ENCODE results near the gene MRPL24.
"Not testable (repeated sequence)": the region's sequence is repeated elsewhere in the genome, so short reads cannot be mapped to it uniquely, and the experiment has no call there.

The MRPL24 gene

DNA sequence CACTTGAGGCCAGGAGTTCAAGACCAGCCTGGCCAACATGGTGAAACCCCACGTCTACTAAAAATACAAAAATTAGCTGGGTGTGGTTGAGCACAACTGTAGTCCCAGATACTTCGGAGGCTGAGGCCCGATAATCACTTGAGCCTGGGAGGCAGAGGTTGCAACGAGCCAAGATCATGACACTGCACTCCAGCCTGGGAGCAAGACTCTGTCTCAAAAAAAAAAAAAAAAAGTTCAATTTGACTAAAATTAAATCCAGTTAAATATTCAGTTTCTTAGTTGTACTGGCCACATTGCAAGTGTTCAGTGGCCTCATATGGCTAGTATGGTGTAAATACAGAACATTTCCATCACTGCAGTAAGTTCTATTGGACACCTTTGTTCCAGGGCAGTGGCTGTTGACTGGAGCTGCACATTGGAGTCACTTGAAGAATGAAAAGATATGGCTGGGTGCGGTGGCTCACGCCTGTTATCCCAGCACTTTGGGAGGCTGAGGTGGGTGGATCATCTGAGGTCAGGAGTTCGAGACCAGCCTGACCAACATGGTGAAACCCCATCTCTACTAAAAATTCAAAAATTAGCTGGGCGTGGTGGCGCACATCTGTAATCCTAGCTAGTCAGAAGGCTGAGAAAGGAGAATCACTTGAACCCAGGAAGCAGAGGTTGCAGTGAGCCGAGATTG, 16.8 kb upstream of the MRPL24 start:
- not testable (repeated sequence) for DNase-seq

DNA sequence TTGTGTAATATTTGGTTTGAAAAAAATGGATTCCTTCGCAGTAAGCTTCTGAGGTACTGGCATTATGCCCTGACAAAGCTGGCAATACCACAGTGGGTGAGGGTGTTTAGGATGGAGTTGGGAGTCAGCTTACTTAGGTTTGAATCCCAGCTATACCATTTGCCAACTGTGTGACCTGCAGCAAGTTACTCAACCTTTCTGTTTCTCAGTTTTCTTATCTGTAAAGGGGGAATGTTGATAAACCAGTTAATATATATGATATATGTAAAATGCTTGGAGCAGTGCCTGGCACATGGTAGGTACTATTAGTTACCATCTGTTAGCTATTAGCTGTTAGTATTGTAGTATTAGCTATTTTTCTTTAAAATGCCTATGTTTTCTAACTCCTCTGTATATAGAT, 15.5 kb upstream of the MRPL24 start:
- no peak for DNase-seq

DNA sequence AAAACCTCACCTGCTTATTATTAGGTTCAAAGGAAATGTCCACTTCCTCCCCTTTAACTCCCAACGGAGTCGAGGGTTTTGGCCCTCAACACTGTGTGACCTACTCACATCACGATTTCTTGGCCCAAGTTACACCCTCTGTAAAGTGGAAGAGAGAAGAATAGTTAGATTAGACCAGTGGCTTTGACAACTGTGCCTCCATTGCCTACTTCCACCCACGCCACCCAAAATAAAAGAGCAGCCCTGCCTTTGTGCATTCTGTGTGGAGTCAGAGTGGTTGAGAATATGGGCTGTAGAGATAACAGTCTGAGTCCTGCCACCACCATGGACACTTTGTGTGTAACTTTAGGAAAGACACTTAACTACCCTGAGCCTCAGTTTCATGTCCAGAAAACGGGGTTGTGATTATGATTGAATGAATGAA, 14.7 kb upstream of the MRPL24 start:
- no peak for DNase-seq

DNA sequence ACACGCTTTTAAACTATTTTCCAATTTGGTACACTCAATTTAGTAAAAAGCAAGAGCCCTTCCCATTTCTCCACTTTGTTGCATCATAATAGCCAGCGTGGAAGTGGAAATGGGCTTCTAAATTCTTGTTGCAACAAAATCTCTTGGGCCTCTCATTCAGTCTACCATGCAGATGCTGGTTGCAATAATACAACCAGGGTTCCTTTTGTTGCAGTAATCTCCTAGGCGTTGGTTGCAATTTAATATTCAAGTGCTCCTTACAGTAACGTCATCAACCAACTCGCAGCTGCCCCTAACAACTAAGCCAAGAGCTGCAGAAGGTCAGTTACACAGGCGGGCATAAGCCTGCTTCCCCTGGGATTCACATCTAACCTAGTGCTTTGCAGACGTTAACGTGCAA, 13.3 kb upstream of the MRPL24 start:
- DNase-seq = peak; percentile 47

DNA sequence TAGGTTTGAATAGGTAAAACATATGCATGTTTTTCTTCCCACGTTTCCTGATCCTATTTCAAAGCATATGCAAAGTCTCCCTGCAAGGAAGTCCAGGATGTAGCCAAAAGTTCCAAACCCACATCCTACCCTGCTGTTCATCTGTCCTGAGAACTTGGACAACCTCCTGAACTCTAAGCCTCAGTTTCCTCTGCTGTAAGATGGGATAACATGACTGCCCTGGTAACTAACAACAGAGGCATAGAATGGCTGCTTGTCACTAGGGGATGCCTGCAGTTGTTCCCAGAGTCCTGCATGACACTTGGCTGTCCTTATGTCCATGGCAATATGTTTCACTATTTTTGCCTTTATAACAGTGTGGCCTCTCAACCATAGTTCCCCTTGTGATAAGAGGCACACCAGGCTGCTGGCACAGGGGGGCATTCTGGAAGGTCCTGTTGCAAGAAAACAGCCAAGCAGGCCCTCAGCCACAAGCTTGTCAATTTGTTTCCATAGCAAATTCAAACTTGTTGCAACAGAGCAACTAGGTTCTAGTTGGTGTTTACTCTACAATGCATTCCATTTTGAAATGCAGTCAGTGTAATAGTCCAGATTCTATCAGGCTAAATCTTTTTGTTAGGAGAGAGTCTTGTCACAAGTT, 12.1 kb upstream of the MRPL24 start:
- no peak for DNase-seq

DNA sequence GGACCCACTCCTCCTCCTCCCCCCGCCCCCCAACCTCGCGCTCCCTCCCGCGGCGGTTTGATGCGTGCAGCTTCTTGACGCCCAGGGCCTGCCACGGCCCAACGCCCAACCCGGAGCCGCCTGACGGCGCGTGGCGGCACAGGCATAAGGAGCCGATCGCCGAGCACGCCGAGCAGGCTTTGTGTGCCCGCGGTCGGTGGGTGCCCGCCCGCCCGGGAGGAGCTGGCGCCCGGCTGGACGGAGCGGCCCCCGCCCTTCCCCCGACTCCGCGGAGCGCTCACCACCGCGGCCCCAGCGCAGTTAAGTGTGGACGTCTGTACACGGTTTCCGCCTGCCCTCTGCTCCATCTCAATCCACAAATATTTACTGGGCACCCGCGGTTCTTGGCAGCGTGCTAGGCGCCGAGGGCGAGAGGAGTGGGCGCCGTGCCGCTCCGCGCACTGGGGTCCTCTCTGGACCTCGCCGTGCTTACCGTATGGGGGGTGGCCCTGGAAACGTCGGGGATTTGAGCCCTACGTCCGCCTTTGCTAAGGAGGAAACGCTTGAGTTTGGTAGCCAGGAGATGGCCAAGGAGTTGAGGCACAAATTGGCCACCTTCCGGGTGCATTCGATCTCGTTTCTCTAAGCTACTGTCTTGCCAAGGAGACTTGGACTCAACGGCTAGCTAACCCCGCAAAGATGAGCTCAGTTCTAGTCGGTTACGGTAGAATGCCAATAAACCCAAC, 11.0 kb upstream of the MRPL24 start:
- DNase-seq = peak; percentile 96

DNA sequence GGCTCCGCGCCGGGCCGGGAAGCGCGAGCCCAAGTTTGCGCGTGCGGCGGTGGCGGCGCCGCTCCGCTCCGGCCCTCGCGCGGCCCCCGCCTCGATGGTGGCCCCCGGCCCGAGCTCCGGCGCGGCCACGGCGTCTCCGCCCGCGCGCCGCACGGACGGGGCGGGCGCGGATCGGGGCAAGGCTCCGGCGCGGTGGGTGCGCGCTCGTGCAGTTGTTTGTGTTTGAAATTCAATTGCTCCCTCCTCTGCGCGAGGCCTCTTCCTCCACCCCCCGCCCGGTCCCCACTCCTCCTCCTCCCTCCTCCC, 10.5 kb upstream of the MRPL24 start, which contains the start of gene HDGF:
HDGF (minus strand) TSS at position 225 of the 306 bp plus-strand sequence. CDS start 246 bp downstream, outside the sequence.
- DNase-seq = no peak

DNA sequence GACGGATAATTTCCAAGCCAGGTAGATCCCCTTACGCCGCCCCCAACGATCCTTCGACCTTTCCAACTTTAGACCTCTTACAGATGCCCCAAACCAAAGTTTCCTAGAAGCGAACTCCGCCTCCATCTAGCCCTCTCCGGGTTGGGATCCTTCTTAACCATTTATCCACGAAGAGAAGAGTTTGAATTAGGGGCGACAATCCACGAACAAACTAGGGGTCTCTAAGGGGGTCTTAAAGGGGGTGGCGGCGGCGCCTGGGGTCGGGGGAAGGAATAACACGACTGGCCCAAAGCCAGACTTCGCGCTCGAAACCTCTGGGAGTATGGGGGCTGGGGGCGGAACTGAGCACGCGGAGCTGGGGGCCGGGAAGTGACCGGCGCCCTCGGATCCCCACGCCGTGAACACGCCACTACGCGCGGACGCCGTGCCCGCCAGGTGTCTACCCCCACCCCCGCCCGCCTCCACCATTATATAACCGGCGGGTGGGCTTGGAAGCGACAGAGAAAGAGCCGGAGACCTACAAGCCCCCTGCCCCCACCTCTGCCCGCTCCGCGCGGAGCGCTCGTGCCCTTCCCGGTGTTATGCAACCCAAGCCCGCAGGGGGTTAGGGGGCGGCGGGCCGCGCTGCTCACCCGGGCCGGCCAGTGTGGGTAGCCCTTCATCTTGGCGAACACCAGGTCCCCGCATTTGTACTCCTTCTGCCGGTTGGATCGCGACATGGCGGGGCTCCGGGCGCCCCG, 10.0 kb upstream of the MRPL24 start:
- DNase-seq = no peak

DNA sequence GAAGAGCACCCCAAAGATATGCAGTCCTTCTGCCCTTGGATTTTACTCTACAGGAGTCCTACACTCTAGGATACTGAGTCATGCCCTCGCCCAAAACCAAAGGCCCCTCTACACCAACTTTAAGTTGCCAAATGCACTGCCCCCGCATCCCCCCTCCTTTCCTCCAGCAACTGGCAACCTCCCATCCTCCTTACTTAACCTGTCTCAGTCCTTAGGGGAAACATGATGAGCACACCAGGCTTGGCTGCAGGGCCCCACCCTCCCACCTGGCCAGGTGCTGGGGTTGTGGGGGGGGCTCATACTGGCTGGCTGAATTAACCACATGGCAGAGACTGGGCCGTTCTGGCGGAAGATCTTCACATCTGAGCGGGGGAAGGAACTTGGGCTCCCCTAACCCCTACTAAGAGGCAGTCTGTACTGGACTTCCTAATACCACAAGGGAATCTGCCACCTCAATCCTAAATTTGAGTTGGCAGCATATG, 9.3 kb upstream of the MRPL24 start:
- no peak for DNase-seq

DNA sequence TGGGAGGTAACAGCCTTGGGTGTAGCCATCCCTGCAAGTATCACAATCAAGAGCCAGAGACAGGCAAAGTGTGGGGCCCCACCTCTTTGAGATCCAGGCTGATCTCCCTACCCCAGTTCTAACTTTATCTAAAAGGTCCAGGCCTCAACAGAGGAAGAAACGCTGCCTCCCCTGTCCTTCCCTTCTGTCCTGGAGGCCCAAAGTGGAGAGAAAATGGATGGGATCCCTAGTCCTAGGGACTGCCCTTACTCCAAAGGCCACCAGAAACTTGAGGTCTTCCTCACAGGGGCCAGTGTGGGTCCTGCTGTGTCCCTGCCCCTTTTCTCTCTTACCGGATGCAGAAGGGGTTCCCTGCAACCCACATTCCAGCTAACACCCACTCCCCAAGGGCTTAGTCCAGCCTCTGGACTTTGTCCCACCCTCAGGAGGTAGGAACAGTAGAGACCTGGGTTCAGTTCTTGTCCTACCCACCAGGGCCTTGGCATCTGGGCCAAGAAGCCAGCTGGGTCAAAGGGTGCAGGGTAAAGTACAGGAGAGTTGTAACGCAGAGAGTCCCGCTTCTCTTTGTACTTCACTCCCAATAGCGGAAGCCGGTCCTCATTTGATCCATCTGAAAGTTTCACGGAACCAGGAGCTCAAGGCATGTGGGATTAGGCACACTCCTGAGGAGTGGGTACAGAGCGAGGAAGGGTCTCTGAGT, 8.7 kb upstream of the MRPL24 start:
- DNase-seq = no peak

DNA sequence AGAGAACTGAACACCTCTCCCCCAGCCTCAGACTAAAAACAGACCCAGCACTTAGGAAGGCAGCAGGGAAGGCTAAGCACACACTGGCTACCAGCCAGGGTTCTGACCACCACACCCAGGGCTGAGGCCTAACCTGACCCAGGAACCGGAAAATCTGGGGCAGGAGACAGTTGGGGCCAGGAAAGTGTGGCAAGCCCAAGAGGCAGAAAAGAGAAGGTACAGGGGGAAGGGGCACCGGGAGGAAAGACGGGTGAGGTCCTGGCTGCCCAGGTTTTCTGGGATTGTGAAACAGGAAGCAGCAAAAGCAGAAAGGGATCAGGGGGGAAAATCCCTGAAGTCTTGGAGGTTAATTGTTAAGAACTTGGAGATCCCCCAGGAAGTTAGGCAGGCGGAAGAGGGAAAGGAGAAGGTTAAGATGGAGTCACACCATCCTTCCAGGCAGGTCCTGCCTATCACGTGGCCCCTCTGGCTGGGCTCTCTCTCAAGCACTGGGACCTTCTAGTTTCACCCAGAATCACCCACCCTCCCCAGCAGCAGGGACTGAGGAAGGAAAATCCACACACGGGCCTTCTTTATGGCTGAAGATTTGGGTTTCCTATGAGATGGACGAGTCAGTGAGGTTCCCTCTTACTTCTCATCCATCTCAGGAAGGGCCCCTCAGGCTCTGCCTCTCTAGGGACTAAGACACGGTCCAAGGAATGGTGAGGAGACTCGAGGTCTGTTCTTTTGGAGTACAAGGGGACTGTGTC, 8.0 kb upstream of the MRPL24 start:
- no peak for DNase-seq

DNA sequence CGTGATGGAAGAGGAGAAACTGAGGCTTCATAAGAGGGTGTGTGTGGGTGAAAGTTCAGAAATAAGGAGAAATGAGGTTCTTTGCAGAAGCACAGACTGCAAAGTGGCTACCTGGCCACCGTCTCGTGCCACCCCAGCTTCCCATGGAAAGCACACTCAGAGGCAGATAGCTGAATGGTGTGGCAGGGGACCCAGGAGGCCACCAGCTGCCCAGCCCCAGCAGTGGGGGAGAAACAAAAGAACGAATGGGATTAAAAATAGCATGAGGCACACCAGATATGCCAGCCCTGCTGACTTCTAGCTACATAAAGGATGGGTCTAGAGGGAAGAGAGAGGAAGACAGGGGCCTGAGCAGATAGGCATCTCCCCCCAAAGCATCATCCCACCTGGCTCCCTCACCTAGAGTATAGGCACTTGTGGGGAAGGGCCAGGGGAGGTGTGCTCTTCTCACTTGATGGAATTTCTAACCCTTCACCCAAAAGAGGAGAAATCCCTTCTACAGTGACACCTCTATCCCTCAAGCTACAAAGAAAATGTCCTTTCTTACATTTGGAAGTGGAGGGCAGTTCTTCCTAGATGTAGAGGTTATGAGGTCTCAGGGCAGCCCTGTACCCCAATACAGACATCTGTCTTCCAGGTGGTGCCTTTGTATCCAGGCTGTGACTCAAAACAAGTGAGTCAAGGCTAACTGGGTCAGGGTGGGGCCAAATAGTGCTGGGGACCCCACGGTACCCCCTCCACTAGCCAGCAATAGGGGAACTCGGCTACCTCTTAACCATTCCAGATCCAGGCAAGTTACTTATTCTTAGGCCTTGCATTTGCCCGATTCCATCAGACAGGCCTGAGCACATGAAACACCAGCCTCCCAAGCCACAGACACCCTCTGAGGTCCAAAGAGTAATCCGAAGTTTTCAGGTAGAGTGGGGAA, 7.1 kb upstream of the MRPL24 start:
- no peak for DNase-seq

DNA sequence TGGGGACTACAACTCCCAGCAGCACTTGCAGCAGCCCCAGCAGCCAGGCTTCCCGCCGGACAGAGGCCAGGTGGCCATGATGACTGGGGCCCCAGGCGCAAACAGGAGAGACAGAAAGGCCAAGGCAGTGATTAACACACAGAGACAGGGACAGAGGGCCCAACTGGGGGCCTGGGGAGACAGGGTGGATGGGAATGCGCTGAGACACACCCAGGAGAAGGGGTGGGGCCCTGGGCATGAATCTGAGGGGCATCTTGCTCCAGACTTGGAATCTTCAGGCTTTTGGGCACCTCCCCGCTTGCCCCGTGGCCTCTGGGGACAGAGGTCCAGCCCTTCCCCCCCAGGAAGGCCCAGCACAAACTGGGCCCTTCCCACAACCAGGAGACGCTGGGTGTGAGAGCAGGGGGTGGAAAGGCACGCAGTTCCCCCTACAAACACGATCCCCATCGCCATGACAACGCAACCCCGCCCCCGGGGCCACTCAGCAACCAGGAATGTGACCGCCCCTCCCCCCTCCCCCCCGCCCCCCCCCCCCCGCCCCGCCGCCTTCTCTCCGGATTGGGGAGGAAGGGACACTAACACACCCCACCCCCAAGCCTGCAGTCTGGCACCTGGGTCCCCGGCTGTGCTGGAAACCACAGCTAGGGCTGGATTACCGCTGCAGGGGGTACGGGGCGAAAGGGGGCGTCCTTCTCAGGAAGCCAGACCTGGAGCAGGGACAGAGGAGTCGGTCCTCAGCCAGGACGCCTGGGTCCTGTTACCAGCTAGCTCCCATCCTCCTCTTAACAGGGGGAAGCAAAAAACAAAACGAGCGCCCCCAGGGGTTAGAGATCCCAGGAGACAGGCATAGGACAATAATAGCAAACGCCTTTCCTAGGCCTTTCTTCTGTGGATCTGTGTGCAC, 6.1 kb upstream of the MRPL24 start:
- peak; percentile 76 for DNase-seq

DNA sequence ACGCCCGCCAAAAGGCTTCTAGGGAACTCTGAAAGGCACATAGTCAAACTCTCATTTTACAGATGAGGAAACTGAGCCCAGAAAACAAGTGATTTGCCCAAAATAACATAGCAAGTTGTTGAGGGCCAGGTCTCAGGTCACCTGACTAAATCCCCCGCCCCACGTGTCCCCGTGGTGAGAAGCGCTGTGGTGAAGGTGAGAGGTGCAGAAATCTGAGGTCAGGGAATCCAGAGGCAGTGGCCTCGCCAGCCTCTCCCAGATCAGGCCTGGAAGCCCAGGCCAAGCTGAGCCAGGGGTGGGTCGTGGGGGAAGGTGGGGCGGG, 5.5 kb upstream of the MRPL24 start:
- DNase-seq = no peak

DNA sequence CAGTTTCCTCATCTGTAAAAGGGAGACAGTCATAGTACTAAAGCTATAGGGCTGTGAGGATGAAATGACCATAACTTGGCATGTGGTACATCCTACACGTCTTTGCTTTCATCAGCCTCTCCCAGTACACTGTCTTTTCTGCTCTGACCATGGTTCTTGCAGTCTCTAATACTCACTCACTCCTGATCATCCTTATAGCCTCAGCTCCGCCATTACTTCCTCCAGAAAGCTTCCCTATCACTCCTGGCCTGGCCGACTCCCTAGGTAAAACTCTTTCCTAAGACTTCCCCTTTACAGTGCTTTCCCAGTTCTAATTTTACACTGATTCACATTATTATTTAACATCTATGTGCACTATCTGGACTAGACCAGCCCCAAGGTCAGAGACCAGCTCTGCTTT, 5.0 kb upstream of the MRPL24 start:
- DNase-seq = no peak

DNA sequence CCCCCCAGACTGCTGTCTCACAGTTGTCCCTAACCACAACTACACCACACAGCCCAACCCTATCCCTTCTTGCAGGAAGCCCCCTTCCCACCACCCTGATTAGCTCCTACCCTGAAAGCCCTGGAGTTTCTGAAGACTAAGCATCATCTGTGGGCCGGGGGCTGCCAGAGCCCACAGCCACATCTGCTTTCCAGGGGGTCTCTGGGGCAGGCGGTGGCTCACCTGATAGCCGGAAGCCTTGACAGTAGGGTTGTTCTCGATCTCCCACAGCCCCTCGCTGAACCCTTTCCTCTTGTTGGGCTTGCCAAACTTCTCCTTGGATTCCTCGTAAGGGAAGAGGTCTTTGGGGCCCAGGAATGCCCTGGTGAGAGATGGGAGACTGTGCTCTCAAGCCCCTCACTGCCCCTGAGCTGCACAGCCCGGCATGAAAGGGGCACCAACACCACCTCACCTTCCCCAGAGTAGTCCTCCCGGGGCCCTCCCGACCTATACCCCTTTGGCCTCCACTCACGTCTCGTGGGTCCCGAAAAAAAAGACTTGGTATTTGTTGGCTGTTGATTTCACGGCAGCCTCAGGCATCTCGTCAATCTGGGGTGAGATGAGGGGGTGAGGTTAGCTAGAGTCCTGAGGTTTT, 4.0 kb upstream of the MRPL24 start:
- no peak for DNase-seq

DNA sequence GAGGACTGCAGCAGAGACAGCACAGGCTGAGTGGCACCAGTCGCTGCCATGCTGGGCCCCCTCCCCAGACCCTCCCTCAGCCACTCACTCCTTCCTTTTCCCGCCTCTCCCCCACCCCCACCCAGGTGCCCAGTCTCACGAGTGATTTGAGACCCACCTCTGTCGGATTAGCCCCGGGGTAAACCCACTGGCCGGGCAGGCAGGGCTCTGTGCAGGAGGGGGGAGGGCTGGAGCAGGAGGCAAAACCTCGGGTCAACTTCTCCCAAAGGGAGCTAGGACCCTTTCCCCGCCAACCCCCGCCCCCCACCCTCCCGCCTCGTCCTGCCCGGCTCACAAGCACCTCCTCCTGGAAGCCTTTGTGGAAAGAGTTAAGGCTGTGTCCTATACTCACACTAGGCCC, 3.5 kb upstream of the MRPL24 start:
- no peak for DNase-seq

DNA sequence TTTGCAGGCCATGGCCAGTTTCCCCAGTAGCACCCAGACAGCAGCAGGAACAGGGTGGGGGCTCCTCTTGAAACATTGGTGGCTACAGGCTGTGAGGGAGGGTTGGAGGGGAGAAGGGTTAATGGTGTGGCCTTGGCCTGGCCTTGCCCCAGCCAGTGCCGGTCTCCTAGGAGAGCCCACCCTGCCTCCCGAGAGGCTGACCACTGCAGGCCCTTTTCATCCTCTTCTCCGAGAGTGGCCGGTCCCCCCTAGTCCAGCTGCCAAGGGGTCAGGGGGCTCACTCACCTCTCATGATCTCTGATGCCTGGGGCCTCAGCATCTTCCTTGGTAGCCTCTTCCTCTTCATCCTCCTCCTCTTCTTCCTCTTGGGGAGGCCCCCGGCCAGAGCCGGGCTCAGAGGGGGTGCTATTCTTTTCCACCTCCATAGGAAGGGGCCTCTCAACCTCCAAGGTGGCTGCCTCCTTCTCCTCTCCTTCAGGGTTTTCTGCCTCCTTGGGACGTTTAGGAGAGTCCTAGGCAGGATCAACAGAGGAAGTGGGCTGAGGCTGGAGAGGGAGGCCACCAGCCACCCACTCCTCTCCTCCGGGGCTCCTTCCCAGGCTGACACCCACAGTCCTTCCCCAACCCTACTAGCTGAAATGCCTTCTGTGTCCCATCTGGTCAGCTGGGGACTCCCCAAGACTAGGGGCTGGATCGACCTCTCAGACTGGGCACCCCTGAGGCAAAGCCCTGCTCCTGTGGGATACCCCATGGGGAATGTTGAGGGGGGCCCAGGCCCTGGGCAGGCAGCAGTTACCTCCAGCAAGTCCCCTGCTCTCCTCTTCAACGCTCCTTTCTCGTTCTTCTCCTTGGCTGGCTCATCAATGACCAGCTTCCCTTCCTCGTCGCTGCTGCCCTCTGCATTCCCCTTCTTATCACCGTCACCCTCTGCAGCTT, 2.7 kb upstream of the MRPL24 start:
- DNase-seq = no peak

Data from DMS153 (cell line).